ENCODE measurements around the gene DNASE1L1.

DNA sequence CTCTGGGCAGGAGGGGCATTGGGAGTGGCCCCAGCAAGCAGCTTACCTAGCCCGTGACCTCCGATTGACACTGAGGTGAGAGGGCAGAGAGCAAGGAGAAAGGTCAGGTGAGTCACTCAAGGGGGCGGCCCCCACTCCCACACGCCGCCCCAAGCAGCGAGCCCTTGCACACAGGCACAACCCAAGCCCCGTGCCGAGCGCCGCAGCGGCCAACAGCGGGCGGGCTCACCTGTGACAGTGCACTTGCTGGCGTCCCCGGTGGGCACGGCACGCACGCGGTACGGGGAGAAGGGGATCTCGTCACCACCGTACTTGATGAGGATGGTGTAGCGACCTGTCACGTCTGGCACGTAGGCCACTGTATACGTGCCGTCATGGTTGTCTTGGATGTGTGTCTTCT is 51.8 kb downstream of the DNASE1L1 start:
- no peak for TF ChIP-seq POLR2AphosphoS5 (IDR thresholded peaks at IDR 0.05; ENCODE audit: low read depth, low read length)
- no peak for TF ChIP-seq SIN3A (IDR thresholded peaks at IDR 0.05; ENCODE audit: borderline replicate concordance, insufficient read depth, low read length)
- TF ChIP-seq TAF1 (IDR thresholded peaks at IDR 0.05; ENCODE audit: borderline replicate concordance, insufficient read depth, low read length) = no peak

Measured in PFSK-1 (cell line).